Astrocyte (in vitro differentiated cells and primary cell): ENCODE data around the gene PSG3. TPM values are rescaled to one million over a fixed set of nuclear protein-coding genes. Genes with fewer than 3 reads are reported as not detected.
"Not testable (repeated sequence)": the region's sequence is repeated elsewhere in the genome, so short reads cannot be mapped to it uniquely, and the experiment has no call there.

Experiments
- DNase-seq: peaks from one replicate; pipeline ENCODE4 v3.0.0-alpha.2; 2010; ENCODE audit warnings: low read depth
- FAIRE-seq: peaks from 2 replicates; lab custom pipeline; 2011; peaks lifted over from hg19 to GRCh38; lab: Jason Lieb, UNC
- H2AFZ ChIP-seq: 2 replicates; pipeline ENCODE4 v1.6.0; 2012; ENCODE audit warnings: low read depth, low read length, inconsistent platforms
- H3K27ac ChIP-seq: 2 replicates; pipeline ENCODE4 v1.5.1; 2011; ENCODE audit warnings: low read depth, low read length, inconsistent platforms
- H3K27me3 ChIP-seq: 2 replicates; pipeline ENCODE4 v1.6.0; 2011; ENCODE audit warnings: low read length, inconsistent platforms; ENCODE audit not compliant: insufficient read depth
- H3K36me3 ChIP-seq: 2 replicates; pipeline ENCODE4 v1.5.1; 2011; ENCODE audit warnings: low read length, inconsistent platforms; ENCODE audit not compliant: insufficient read depth
- H3K4me1 ChIP-seq: 2 replicates; pipeline ENCODE4 v1.5.1; 2011; ENCODE audit warnings: low read length, inconsistent platforms; ENCODE audit not compliant: insufficient read depth
- H3K4me2 ChIP-seq: 2 replicates; pipeline ENCODE4 v1.6.0; 2012; ENCODE audit warnings: low read length, inconsistent platforms
- H3K4me3 ChIP-seq: 2 replicates; pipeline ENCODE4 v1.5.1; 2011; ENCODE audit warnings: low read depth, mild to moderate bottlenecking, low read length, inconsistent platforms; ENCODE audit not compliant: insufficient read depth
- H3K79me2 ChIP-seq: 2 replicates; pipeline ENCODE4 v1.6.0; 2012; ENCODE audit warnings: mild to moderate bottlenecking, low read length, inconsistent platforms; ENCODE audit not compliant: insufficient read depth
- H3K9ac ChIP-seq: 2 replicates; pipeline ENCODE4 v1.6.0; 2012; ENCODE audit warnings: mild to moderate bottlenecking, low read length, inconsistent platforms
- H3K9me3 ChIP-seq: 2 replicates; pipeline ENCODE4 v1.5.1; 2012; ENCODE audit warnings: low read depth, mild to moderate bottlenecking, low read length, inconsistent platforms; ENCODE audit not compliant: insufficient read depth
- H4K20me1 ChIP-seq: 2 replicates; pipeline ENCODE4 v1.6.0; 2012; ENCODE audit warnings: low read length, inconsistent platforms; ENCODE audit not compliant: insufficient read depth
- H3K27ac Mint-ChIP-seq: one replicate; pipeline ENCODE4 v1.8.0; 2021; ENCODE audit warnings: mild to moderate bottlenecking, mixed read lengths; ENCODE audit not compliant: unreplicated experiment
- H3K27me3 Mint-ChIP-seq: one replicate; pipeline ENCODE4 v1.8.0; 2021; ENCODE audit warnings: low read depth, mixed read lengths; ENCODE audit not compliant: unreplicated experiment
- H3K36me3 Mint-ChIP-seq: one replicate; pipeline ENCODE4 v1.8.0; 2021; ENCODE audit warnings: low read depth, mixed read lengths; ENCODE audit not compliant: unreplicated experiment
- H3K4me1 Mint-ChIP-seq: one replicate; pipeline ENCODE4 v1.8.0; 2021; ENCODE audit warnings: low read depth, mixed read lengths; ENCODE audit not compliant: unreplicated experiment
- H3K4me3 Mint-ChIP-seq: one replicate; pipeline ENCODE4 v1.8.0; 2021; ENCODE audit warnings: mild to moderate bottlenecking, moderate library complexity, mixed read lengths; ENCODE audit not compliant: unreplicated experiment
- H3K9me3 Mint-ChIP-seq: one replicate; pipeline ENCODE4 v1.8.0; 2021; ENCODE audit warnings: mild to moderate bottlenecking, mixed read lengths; ENCODE audit not compliant: unreplicated experiment
- CTCF ChIP-seq: IDR thresholded peaks from 2 replicates; pipeline ENCODE4 v1.5.1; 2011; ENCODE audit warnings: low read depth, mild to moderate bottlenecking, inconsistent platforms, low read length, moderate library complexity; ENCODE audit not compliant: insufficient read depth
- EZH2 ChIP-seq: IDR thresholded peaks from 2 replicates; pipeline ENCODE4 v1.6.1; 2012; ENCODE audit warnings: mild to moderate bottlenecking, low read length, inconsistent platforms; ENCODE audit not compliant: insufficient read depth
- total RNA-seq: library from RNA; stranded (reverse); gene quantifications from 2 replicates; pipeline ENCODE4 v1.2.1, GENCODE V29; 2021

The PSG3 gene
- total RNA-seq, 1 donor from 2014 or later: 0.34 TPM

GRCh38 chr19:42762789-42763188 is 22.5 kb upstream of the PSG3 start:
- H3K36me3 Mint-ChIP-seq: peaks cover 3% of the 10 kb centered on the region
- Histone ChIP-seq H3K9me3 (no peaks in the 10 kb centered on the region), H3K27me3 (no peaks in the 10 kb centered on the region), H3K27ac (no peak overlapping the region), H3K4me3 (no peak overlapping the region), H2AFZ (peak overlapping the region; percentile 18), H3K36me3 (no peaks in the 10 kb centered on the region), H4K20me1 (no peaks in the 10 kb centered on the region), H3K4me2 (no peak overlapping the region), H3K79me2 (no peaks in the 10 kb centered on the region), H3K4me1 (peaks cover 17% of the 10 kb centered on the region), H3K9ac (peak overlapping the region; percentile 41)
- H3K4me1 Mint-ChIP-seq: no peaks in the 10 kb centered on the region
- no peak overlapping the region for H3K4me3 Mint-ChIP-seq
- no peak overlapping the region for H3K27ac Mint-ChIP-seq
- FAIRE-seq: no peak
- peak; percentile 13 for DNase-seq
- H3K9me3 Mint-ChIP-seq: peaks cover 32% of the 10 kb centered on the region
- H3K27me3 Mint-ChIP-seq: no peaks in the 10 kb centered on the region
- TF ChIP-seq EZH2 (no peak), CTCF (no peak)

- not testable (repeated sequence) for H3K4me3 Mint-ChIP-seq, H3K27me3 Mint-ChIP-seq, FAIRE-seq, H3K4me1 Mint-ChIP-seq, H3K36me3 Mint-ChIP-seq, H3K27ac Mint-ChIP-seq, DNase-seq, H3K36me3 ChIP-seq, H3K27me3 ChIP-seq, H3K4me2 ChIP-seq, H3K4me3 ChIP-seq, H3K79me2 ChIP-seq, H2AFZ ChIP-seq, H4K20me1 ChIP-seq, H3K9me3 ChIP-seq
- peaks cover 26% of the 10 kb centered on the region for H3K9me3 Mint-ChIP-seq
- H3K4me1 ChIP-seq: peaks cover 17% of the 10 kb centered on the region
- H3K9ac ChIP-seq: peak overlapping the region; percentile 41
- H3K27ac ChIP-seq: peak overlapping the region; percentile 91
Measured at GRCh38 chr19:42761924-42762295, 21.6 kb upstream of the PSG3 start.

- not testable (repeated sequence) for H3K27me3 Mint-ChIP-seq, H3K4me3 Mint-ChIP-seq, H3K79me2 ChIP-seq, H3K4me3 ChIP-seq, H3K4me1 Mint-ChIP-seq, H3K36me3 Mint-ChIP-seq, H4K20me1 ChIP-seq, H3K27me3 ChIP-seq, H3K36me3 ChIP-seq, H3K9me3 ChIP-seq
- peaks cover 22% of the 10 kb centered on the region for H3K9me3 Mint-ChIP-seq
- peak overlapping the region; percentile 48 for H3K27ac Mint-ChIP-seq
- FAIRE-seq: peak; percentile 73
- H3K4me2 ChIP-seq: peak overlapping the region; percentile 69
- peaks cover 17% of the 10 kb centered on the region for H3K4me1 ChIP-seq
- H2AFZ ChIP-seq: peak overlapping the region; percentile 34
- DNase-seq: peak; percentile 95
- H3K9ac ChIP-seq: peak overlapping the region; percentile 74
- H3K27ac ChIP-seq: peak overlapping the region; percentile 91
Measured at GRCh38 chr19:42760954-42761923, 21.0 kb upstream of the PSG3 start.
